ENCODE measurements around the gene S100A4. TPM values are rescaled to one million over a fixed set of nuclear protein-coding genes. Genes with fewer than 3 reads are reported as not detected.

Gene S100A4
- total and polyA plus RNA-seq, 9 donors = 12.7 to 160 (median 45.3) TPM

GRCh38 chr1:153498746-153499145 lies 46.9 kb downstream of the S100A4 start:
- intact Hi-C loops (cut with DNase I) = loop anchor here in 3 of 4 donors (5.0 to 10.0 kb wide), 3 partner anchors 141 to 151 kb away; partner anchors contain the start of genes S100A9 (in 2 of the 3) and PGLYRP4 (in 1 of the 3)
- Histone ChIP-seq H3K36me3 (no peaks in the 10 kb centered on the region), H3K4me3 (no peak overlapping the region), H3K27me3 (no peaks in the 10 kb centered on the region), H3K4me1 (ENCODE audit: insufficient read depth) (peaks cover 10% of the 10 kb centered on the region), H3K27ac (no peak overlapping the region), H3K9me3 (no peaks in the 10 kb centered on the region)
- no peak for DNase-seq
- WGBS, 3 donors = 5 to 7% (median 5%) methylated on average over 2 of the region's 2 CpGs
- TF ChIP-seq EP300 (IDR thresholded peaks at IDR 0.05) (no peak), POLR2A (IDR thresholded peaks at IDR 0.05) (no peak), CTCF (IDR thresholded peaks at IDR 0.05) (no peak)

GRCh38 chr1:153495536-153495935 lies 50.1 kb downstream of the S100A4 start:
- 55 to 61% (median 59%) methylated on average over 6 of the region's 6 CpGs for WGBS, 3 donors
- no peak for DNase-seq
- Histone ChIP-seq H3K4me3 (no peak overlapping the region), H3K36me3 (no peaks in the 10 kb centered on the region), H3K9me3 (no peaks in the 10 kb centered on the region), H3K27ac (no peak overlapping the region), H3K27me3 (no peaks in the 10 kb centered on the region), H3K4me1 (ENCODE audit: insufficient read depth) (peaks cover 10% of the 10 kb centered on the region)
- TF ChIP-seq EP300 (IDR thresholded peaks at IDR 0.05) = no peak
- TF ChIP-seq POLR2A (IDR thresholded peaks at IDR 0.05) = no peak
- TF ChIP-seq CTCF (IDR thresholded peaks at IDR 0.05) = no peak
- intact Hi-C loops (cut with DNase I) = loop anchor here in 3 of 4 donors (5.0 to 10.0 kb wide), 3 partner anchors 138 to 148 kb away; partner anchors contain the start of genes S100A9 (in 2 of the 3) and PGLYRP4 (in 1 of the 3)

- intact Hi-C loops (cut with DNase I) = loop anchor here (5.0 to 10.0 kb wide), 4 partner anchors 138 to 148 kb away; partner anchors contain the start of genes S100A9 (in 3 of the 4) and PGLYRP4 (in 1 of the 4)
- no peaks in the 10 kb centered on the region for H3K9me3 ChIP-seq
- H3K36me3 ChIP-seq = no peaks in the 10 kb centered on the region
- WGBS, 3 donors = 42 to 51% (median 45%) methylated on average over 6 of the region's 6 CpGs
- peaks cover 10% of the 10 kb centered on the region for H3K4me1 ChIP-seq (ENCODE audit: insufficient read depth)
- no peak overlapping the region for H3K4me3 ChIP-seq
- H3K27me3 ChIP-seq = no peaks in the 10 kb centered on the region
- TF ChIP-seq CTCF (IDR thresholded peaks at IDR 0.05) = peak; percentile 50 to 81 (median 78)
- TF ChIP-seq POLR2A (IDR thresholded peaks at IDR 0.05) = no peak
- TF ChIP-seq EP300 (IDR thresholded peaks at IDR 0.05) = no peak
- H3K27ac ChIP-seq = no peak overlapping the region
- peak; percentile 71 to 85 (median 79) for DNase-seq
Measured at GRCh38 chr1:153494976-153495535, 50.5 kb downstream of the S100A4 start.

Other genes starting within 250 kb of the S100A4 start
- gene PGLYRP3, start 232.9 kb downstream of the S100A4 start, total RNA-seq = not detected
- not detected for gene PGLYRP3, start 232.9 kb downstream of the S100A4 start, polyA plus RNA-seq
- gene PGLYRP4, start 197.0 kb downstream of the S100A4 start, total RNA-seq = not detected
- gene PGLYRP4, start 197.0 kb downstream of the S100A4 start, polyA plus RNA-seq = not detected
- gene S100A9, start 188.0 kb downstream of the S100A4 start, total RNA-seq = 10 to 100 TPM in 6 of 7 donors, 1 to 10 TPM in 1; 8.8 to 96.3 (median 33.2) TPM
- 10 to 100 TPM; 22.8 to 57.8 TPM for gene S100A9, start 188.0 kb downstream of the S100A4 start, polyA plus RNA-seq
- 1 to 10 TPM in 3 of 7 donors, under 1 TPM in 2, not detected in 2; 0.70 to 2.4 (median 1.0) TPM for gene S100A12, start 170.2 kb downstream of the S100A4 start, total RNA-seq
- gene S100A12, start 170.2 kb downstream of the S100A4 start, polyA plus RNA-seq = 1 to 10 TPM in 1 of 2 donors, under 1 TPM in 1; 0.80 to 1.0 TPM
- 10 to 100 TPM in 3 of 7 donors, 1 to 10 TPM in 4; 5.3 to 60.5 (median 9.1) TPM for gene S100A8, start 154.7 kb downstream of the S100A4 start, total RNA-seq
- 10 to 100 TPM in 1 of 2 donors, 1 to 10 TPM in 1; 8.3 to 19.4 TPM for gene S100A8, start 154.7 kb downstream of the S100A4 start, polyA plus RNA-seq
- gene S100A7A, start 129.3 kb downstream of the S100A4 start, total RNA-seq = not detected
- not detected for gene S100A7A, start 129.3 kb downstream of the S100A4 start, polyA plus RNA-seq
- under 1 TPM in 1 of 7 donors, not detected in 6; 0.97 TPM for gene S100A7, start 85.2 kb downstream of the S100A4 start, total RNA-seq
- gene S100A7, start 85.2 kb downstream of the S100A4 start, polyA plus RNA-seq = not detected
- 100 to 1,000 TPM; 170 to 646 (median 456) TPM for gene S100A6, start 9.8 kb downstream of the S100A4 start, total RNA-seq
- gene S100A6, start 9.8 kb downstream of the S100A4 start, polyA plus RNA-seq = 100 to 1,000 TPM; 587 to 764 TPM
- gene S100A5, start 4.9 kb downstream of the S100A4 start, total RNA-seq = not detected
- gene S100A5, start 4.9 kb downstream of the S100A4 start, polyA plus RNA-seq = not detected
- 1 to 10 TPM in 3 of 7 donors, under 1 TPM in 1, not detected in 3; 0.48 to 2.5 (median 1.3) TPM for gene S100A3, start 3.5 kb upstream of the S100A4 start, total RNA-seq
- gene S100A3, start 3.5 kb upstream of the S100A4 start, polyA plus RNA-seq = 1 to 10 TPM in 1 of 2 donors, not detected in 1; 2.2 TPM
- gene S100A2, start 20.0 kb upstream of the S100A4 start, total RNA-seq = 1 to 10 TPM in 4 of 7 donors, under 1 TPM in 1, not detected in 2; 0.61 to 4.0 (median 1.8) TPM
- gene S100A2, start 20.0 kb upstream of the S100A4 start, polyA plus RNA-seq = 1 to 10 TPM in 1 of 2 donors, under 1 TPM in 1; 0.88 to 3.3 TPM
- 100 to 1,000 TPM in 2 of 7 donors, 10 to 100 TPM in 5; 40.7 to 110 (median 67.3) TPM for gene S100A16, start 67.3 kb upstream of the S100A4 start, total RNA-seq
- gene S100A16, start 67.3 kb upstream of the S100A4 start, polyA plus RNA-seq = 100 to 1,000 TPM; 117 to 200 TPM
- 10 to 100 TPM in 1 of 7 donors, 1 to 10 TPM in 4, not detected in 2; 1.3 to 19.8 (median 2.9) TPM for gene S100A14, start 70.5 kb upstream of the S100A4 start, total RNA-seq
- gene S100A14, start 70.5 kb upstream of the S100A4 start, polyA plus RNA-seq = under 1 TPM; 0.40 to 0.68 TPM
- 100 to 1,000 TPM in 4 of 7 donors, 10 to 100 TPM in 3; 73.2 to 263 (median 103) TPM for gene S100A13, start 81.7 kb upstream of the S100A4 start, total RNA-seq
- gene S100A13, start 81.7 kb upstream of the S100A4 start, polyA plus RNA-seq = 100 to 1,000 TPM; 179 to 560 TPM
- gene S100A1, start 82.6 kb upstream of the S100A4 start, total RNA-seq = 10 to 100 TPM in 2 of 7 donors, 1 to 10 TPM in 3, under 1 TPM in 1, not detected in 1; 0.91 to 77.2 (median 4.8) TPM
- gene S100A1, start 82.6 kb upstream of the S100A4 start, polyA plus RNA-seq = 1 to 10 TPM in 1 of 2 donors, under 1 TPM in 1; 0.97 to 1.2 TPM
- 10 to 100 TPM; 54.0 to 91.1 (median 79.0) TPM for gene CHTOP, start 88.3 kb upstream of the S100A4 start, total RNA-seq
- gene CHTOP, start 88.3 kb upstream of the S100A4 start, polyA plus RNA-seq = 10 to 100 TPM; 66.3 to 72.9 TPM
- gene SNAPIN, start 112.9 kb upstream of the S100A4 start, total RNA-seq = 10 to 100 TPM; 31.6 to 48.9 (median 38.4) TPM
- 10 to 100 TPM; 41.3 to 70.2 TPM for gene SNAPIN, start 112.9 kb upstream of the S100A4 start, polyA plus RNA-seq
- 100 to 1,000 TPM in 6 of 7 donors, 10 to 100 TPM in 1; 92.5 to 133 (median 122) TPM for gene ILF2, start 125.2 kb upstream of the S100A4 start, total RNA-seq
- gene ILF2, start 125.2 kb upstream of the S100A4 start, polyA plus RNA-seq = 100 to 1,000 TPM in 1 of 2 donors, 10 to 100 TPM in 1; 87.3 to 206 TPM
- gene NPR1, start 132.9 kb upstream of the S100A4 start, total RNA-seq = 10 to 100 TPM; 23.6 to 96.5 (median 50.7) TPM
- 10 to 100 TPM; 20.6 to 31.3 TPM for gene NPR1, start 132.9 kb upstream of the S100A4 start, polyA plus RNA-seq
- 10 to 100 TPM; 49.5 to 74.4 (median 58.6) TPM for gene INTS3, start 182.2 kb upstream of the S100A4 start, total RNA-seq
- 10 to 100 TPM; 41.6 to 54.5 TPM for gene INTS3, start 182.2 kb upstream of the S100A4 start, polyA plus RNA-seq
- gene SLC27A3, start 229.6 kb upstream of the S100A4 start, total RNA-seq = 10 to 100 TPM in 6 of 7 donors, 1 to 10 TPM in 1; 9.5 to 50.9 (median 31.1) TPM
- gene SLC27A3, start 229.6 kb upstream of the S100A4 start, polyA plus RNA-seq = 10 to 100 TPM; 23.2 to 31.5 TPM